Neural crest cell (in vitro differentiated cells): Measurements from ENCODE around the gene CPA5. TPM values are rescaled to one million over a fixed set of nuclear protein-coding genes. Genes with fewer than 3 reads are reported as not detected.
"Not testable (repeated sequence)": the region's sequence is repeated elsewhere in the genome, so short reads cannot be mapped to it uniquely, and the experiment has no call there.

ENCODE experiments used
- DNase-seq: peaks from one replicate; pipeline ENCODE4 v3.0.0; 2021; ENCODE audit warnings: low read depth, mixed read lengths, low spot score
- H3K27ac Mint-ChIP-seq: one replicate; pipeline ENCODE4 v1.8.0; 2021; ENCODE audit warnings: mild to moderate bottlenecking, mixed read lengths; ENCODE audit not compliant: unreplicated experiment
- H3K27me3 Mint-ChIP-seq: 2 replicates; pipeline ENCODE4 v1.8.0; 2021; ENCODE audit warnings: low read depth, mild to moderate bottlenecking, mixed read lengths
- H3K36me3 Mint-ChIP-seq: 2 replicates; pipeline ENCODE4 v1.8.0; 2021; ENCODE audit warnings: low read depth, mild to moderate bottlenecking, mixed read lengths
- H3K4me1 Mint-ChIP-seq: 2 replicates; pipeline ENCODE4 v1.8.0; 2021; ENCODE audit warnings: mixed read lengths
- H3K4me3 Mint-ChIP-seq: one replicate; pipeline ENCODE4 v1.8.0; 2021; ENCODE audit warnings: mild to moderate bottlenecking, mixed read lengths
- H3K9me3 Mint-ChIP-seq: 2 replicates; pipeline ENCODE4 v1.8.0; 2021; ENCODE audit warnings: mixed read lengths
- total RNA-seq: library from RNA; stranded (reverse); gene quantifications from 2 replicates; pipeline ENCODE4 v1.2.1, GENCODE V29; 2021
- TF ChIP-seq, protein P1 (sequence below): fragments of 200-600 bp; sonication (generic); conservative IDR thresholded peaks from 2 replicates; pipeline ENCODE4 v1.5.0; 2021; ENCODE audit warnings: antibody characterized with exemption, mild to moderate bottlenecking

The CPA5 gene
- total RNA-seq, 1 donor from 2014 or later: not detected

DNA sequence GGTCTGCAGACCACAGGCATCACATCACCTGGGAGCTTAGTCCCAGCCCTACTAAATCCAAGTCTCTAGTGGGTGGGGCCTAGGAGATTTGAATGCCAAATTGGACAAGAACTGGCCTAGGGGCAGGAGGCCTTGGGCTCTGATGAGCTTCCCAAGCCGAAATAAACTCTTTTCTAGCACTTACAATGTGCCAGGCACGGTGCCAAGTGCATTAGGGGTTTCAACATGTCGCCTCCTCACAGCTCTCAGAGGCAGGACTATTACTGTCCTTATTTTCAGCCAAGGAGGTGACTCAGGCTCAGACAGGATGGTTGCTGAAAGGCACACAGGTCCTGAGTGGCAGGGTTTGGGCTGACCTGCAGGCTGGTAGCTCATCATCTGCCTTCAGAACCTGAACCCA is 26.4 kb downstream of the CPA5 start:
- no peaks in the 10 kb centered on the region for H3K27me3 Mint-ChIP-seq
- no peaks in the 10 kb centered on the region for H3K9me3 Mint-ChIP-seq
- no peak overlapping the region for H3K4me3 Mint-ChIP-seq
- H3K4me1 Mint-ChIP-seq: peaks cover 54% of the 10 kb centered on the region
- TF ChIP-seq, protein P1, sequence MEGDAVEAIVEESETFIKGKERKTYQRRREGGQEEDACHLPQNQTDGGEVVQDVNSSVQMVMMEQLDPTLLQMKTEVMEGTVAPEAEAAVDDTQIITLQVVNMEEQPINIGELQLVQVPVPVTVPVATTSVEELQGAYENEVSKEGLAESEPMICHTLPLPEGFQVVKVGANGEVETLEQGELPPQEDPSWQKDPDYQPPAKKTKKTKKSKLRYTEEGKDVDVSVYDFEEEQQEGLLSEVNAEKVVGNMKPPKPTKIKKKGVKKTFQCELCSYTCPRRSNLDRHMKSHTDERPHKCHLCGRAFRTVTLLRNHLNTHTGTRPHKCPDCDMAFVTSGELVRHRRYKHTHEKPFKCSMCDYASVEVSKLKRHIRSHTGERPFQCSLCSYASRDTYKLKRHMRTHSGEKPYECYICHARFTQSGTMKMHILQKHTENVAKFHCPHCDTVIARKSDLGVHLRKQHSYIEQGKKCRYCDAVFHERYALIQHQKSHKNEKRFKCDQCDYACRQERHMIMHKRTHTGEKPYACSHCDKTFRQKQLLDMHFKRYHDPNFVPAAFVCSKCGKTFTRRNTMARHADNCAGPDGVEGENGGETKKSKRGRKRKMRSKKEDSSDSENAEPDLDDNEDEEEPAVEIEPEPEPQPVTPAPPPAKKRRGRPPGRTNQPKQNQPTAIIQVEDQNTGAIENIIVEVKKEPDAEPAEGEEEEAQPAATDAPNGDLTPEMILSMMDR: no peak
- no peaks in the 10 kb centered on the region for H3K36me3 Mint-ChIP-seq
- no peak overlapping the region for H3K27ac Mint-ChIP-seq
- no peak for DNase-seq

DNA sequence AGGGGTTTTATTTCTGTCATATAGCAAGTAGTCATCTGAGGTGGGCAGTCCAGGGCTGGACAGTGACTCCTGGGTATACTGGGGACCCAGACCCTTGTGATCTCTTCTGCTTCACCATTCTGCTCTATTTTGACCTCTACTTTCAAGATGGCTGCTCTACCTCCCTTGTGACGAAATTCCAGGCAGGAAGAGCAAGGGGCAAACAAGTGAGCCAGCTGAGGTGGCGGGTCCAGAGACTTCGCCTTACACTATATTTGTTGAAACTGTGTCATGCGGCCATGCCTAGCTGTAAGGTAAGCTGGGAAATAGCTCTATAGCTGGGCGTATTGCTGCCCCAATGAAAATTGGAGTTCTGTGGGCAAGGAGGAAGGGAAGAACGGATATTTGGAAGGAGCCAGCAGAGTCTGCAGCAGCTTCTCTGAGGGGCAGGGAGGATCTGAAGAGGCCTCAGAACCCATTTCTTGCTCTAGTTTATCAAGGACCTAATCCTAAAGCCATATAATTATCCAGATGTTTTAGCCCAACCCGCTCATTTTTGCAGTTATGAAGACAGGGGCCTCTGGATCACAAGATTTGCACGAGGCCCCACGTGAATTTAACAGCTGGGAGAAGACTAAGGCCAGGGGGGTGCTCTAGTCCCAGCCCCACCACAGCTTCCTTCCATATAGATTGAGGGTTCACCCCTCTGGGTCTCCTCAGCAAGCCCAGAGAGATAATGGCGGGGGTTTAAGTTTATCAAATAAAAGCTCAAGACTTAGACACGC is 28.0 kb downstream of the CPA5 start:
- peaks cover 40% of the 10 kb centered on the region for H3K4me1 Mint-ChIP-seq
- H3K27me3 Mint-ChIP-seq: no peaks in the 10 kb centered on the region
- H3K4me3 Mint-ChIP-seq: peak overlapping the region; percentile 38
- TF ChIP-seq, protein P1: no peak
- H3K9me3 Mint-ChIP-seq: peaks cover 5% of the 10 kb centered on the region
- peak overlapping the region; percentile 98 for H3K27ac Mint-ChIP-seq
- H3K36me3 Mint-ChIP-seq: peaks cover 4% of the 10 kb centered on the region
- DNase-seq: no peak

DNA sequence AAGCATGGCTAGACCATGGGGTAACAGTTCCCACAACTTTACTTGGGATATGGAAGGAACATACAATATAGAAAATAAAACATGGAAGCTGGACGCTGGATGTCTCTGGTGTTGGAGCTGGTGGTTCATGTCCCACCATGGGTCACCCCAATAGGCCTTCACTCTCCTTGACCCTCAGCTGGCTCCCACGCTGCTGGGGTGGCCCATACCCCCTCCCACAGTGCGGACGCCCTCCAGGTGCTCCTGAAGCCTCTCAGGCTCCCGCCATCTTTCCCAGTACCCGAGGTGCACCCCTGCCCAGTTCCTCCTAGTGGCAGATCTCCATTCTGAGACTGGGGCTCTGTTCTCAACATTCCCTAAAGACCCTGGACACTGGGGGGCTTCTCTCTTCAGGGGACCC is 29.9 kb downstream of the CPA5 start:
- TF ChIP-seq, protein P1: no peak
- H3K36me3 Mint-ChIP-seq: peaks cover 4% of the 10 kb centered on the region
- peaks cover 39% of the 10 kb centered on the region for H3K4me1 Mint-ChIP-seq
- no peak for DNase-seq
- H3K27ac Mint-ChIP-seq: peak overlapping the region; percentile 88
- peaks cover 5% of the 10 kb centered on the region for H3K9me3 Mint-ChIP-seq
- H3K27me3 Mint-ChIP-seq: no peaks in the 10 kb centered on the region
- H3K4me3 Mint-ChIP-seq: no peak overlapping the region

DNA sequence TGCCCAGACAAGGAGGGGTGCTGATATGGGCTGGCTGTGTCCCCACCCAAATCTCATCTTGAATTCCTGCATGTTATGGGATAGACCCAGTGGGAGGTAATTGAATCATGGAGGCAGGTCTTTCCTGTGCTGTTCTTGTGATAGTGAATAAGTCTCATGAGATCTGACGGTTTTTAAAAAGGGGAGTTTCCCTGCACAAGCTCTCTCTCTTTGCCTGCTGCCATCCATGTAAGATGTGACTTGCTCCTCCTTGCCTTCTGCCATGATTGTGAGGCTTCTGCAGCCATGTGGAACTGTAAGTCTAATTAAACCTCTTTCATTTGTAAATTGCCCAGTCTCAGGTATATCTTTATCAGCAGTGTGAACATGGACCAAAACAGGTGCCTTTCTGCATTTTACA is 31.8 kb downstream of the CPA5 start:
- H3K36me3 Mint-ChIP-seq, H3K27ac Mint-ChIP-seq: not testable (repeated sequence)

DNA sequence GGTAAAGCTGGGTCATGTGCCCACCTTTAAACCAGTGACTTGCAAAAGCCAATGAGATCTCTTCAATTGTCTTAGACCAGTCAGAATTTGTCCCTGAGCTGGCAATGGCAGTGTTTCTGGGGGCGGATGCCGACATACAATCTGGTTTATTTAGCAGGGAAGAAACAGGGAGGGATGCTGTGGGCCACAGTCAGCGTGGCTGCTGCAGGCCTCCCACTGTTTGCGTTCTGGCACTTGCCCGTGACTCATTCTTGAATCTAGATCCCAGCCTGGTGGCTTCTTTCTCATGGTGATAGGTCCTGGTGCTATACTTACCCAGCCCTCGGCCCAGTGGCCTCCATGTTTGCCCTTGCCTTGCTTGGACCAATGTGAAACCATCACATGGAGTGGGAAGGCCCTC is 32.6 kb downstream of the CPA5 start:
- Mint-ChIP-seq H3K4me1 (peaks cover 39% of the 10 kb centered on the region), H3K36me3 (peaks cover 4% of the 10 kb centered on the region), H3K9me3 (peaks cover 5% of the 10 kb centered on the region), H3K27me3 (no peaks in the 10 kb centered on the region), H3K4me3 (no peak overlapping the region), H3K27ac (no peak overlapping the region)
- DNase-seq: no peak
- TF ChIP-seq, protein P1: no peak

More for the DNA sequence above, 31.8 kb downstream of the CPA5 start:
- not testable (repeated sequence) for H3K4me3 Mint-ChIP-seq, H3K9me3 Mint-ChIP-seq, H3K27me3 Mint-ChIP-seq, DNase-seq
- H3K4me1 Mint-ChIP-seq: peaks cover 44% of the 10 kb centered on the region

DNA sequence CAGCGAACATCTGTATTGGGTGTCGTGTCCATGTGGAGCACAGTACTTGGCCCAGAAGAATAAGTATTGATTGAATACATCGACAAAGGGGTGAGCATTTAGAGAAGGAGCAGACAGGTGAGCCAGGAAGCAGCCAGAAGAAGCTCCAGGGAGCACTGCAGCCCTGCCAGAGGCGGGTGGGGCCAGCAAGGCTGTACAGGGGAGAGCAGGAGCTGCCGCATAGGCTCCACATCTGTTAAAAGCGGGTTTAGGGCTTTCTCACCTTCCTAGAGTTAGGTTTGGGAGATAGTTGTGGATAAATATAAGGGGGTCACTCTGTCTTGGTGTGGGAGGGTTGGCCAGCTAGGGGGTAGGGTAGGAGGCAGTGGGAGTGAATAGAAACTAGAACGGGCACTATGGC is 34.4 kb downstream of the CPA5 start:
- Mint-ChIP-seq H3K27ac (peak overlapping the region; percentile 73), H3K36me3 (peaks cover 4% of the 10 kb centered on the region), H3K27me3 (no peaks in the 10 kb centered on the region), H3K9me3 (peaks cover 5% of the 10 kb centered on the region), H3K4me3 (no peak overlapping the region), H3K4me1 (peaks cover 23% of the 10 kb centered on the region)
- DNase-seq: no peak
- TF ChIP-seq, protein P1: no peak
